Measurements from ENCODE around the gene TBX1. TPM values are rescaled to one million over a fixed set of nuclear protein-coding genes. Genes with fewer than 3 reads are reported as not detected.

The TBX1 gene
- total RNA-seq, 1 experiment from 2014 or later, result 0.74 TPM

DNA sequence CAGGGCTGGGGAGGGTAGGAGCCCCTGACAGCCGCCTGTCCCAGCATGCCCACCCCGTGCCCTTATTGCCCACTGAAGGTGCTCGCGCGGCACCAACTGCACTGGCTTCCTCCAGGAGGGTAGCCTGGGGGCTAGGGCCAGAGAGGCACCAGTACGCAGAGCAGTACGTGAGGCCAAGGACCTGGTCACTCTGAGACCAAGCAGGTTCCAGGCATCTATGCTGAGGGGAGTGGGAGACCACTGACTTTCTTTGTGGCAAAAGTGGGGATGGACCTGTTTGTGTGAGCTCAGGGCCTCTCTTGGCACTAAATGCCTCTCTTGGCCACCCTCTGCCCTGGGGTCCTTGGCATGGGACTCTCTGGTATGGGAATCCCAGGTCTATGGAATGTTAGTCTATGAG, 26.4 kb upstream of the TBX1 start:
- POLR2A ChIA-PET (ENCODE audit: unreplicated experiment), result no interaction called here
- H3K27ac ChIP-seq, result no peak overlapping the region
- BruUV-seq (replicated peaks), result no TSS peak

DNA sequence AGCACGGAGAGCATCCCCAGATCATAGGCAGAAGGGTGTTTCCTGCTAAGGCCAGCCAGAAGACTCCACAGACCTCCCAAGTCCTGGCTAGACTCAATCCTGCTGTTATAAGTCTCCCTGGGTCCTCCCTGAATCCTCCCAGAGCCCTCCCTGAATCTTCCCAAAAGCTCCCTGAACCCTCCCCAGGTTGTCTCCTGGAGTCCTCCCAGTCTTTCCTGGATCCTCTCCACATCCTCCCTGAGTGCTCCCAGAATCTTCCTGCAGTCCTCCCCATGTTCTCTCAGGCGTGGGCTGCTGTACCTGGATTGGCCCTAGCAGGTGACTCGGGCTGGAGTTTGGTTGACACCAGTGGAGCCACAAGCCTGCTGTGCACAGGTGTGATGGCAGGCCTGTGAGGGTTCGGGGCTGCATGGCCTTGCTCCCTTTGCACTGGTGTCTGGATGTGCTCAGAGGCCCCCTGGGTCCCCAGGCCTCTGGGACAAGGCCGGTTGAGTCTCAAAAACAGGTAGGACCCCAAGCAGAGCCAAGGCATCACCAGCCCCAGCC, 25.7 kb upstream of the TBX1 start:
- TF ChIP-seq, protein P1, sequence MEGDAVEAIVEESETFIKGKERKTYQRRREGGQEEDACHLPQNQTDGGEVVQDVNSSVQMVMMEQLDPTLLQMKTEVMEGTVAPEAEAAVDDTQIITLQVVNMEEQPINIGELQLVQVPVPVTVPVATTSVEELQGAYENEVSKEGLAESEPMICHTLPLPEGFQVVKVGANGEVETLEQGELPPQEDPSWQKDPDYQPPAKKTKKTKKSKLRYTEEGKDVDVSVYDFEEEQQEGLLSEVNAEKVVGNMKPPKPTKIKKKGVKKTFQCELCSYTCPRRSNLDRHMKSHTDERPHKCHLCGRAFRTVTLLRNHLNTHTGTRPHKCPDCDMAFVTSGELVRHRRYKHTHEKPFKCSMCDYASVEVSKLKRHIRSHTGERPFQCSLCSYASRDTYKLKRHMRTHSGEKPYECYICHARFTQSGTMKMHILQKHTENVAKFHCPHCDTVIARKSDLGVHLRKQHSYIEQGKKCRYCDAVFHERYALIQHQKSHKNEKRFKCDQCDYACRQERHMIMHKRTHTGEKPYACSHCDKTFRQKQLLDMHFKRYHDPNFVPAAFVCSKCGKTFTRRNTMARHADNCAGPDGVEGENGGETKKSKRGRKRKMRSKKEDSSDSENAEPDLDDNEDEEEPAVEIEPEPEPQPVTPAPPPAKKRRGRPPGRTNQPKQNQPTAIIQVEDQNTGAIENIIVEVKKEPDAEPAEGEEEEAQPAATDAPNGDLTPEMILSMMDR (conservative IDR thresholded peaks at IDR 0.05), result no peak
- no peak for TF ChIP-seq EZH2 (IDR thresholded peaks at IDR 0.05; ENCODE audit: low read depth)
- no TSS peak for BruUV-seq (replicated peaks)
- intact Hi-C loops (cut with micrococcal nuclease; ENCODE audit: unreplicated experiment), result no loop called here
- ChIA-PET POLR2A (ENCODE audit: unreplicated experiment) (no interaction called here), CTCF (no interaction called here)
- Histone ChIP-seq H2AFZ (no peak overlapping the region), H3F3A (ENCODE audit: insufficient read depth, low read depth) (no peaks in the 10 kb centered on the region), H4K20me1 (ENCODE audit: insufficient read depth) (no peaks in the 10 kb centered on the region), H3K4me1 (replicated peaks; ENCODE audit: insufficient read depth) (peaks cover 6% of the 10 kb centered on the region), H3K27me3 (ENCODE audit: insufficient read depth, low read depth) (no peaks in the 10 kb centered on the region), H3K79me2 (ENCODE audit: low read depth) (no peaks in the 10 kb centered on the region), H3K4me3 (no peak overlapping the region), H3K9me3 (ENCODE audit: insufficient read depth, low read depth) (no peaks in the 10 kb centered on the region), H3K4me2 (no peak overlapping the region), H3K9me2 (ENCODE audit: insufficient read depth) (no peaks in the 10 kb centered on the region), H3K27ac (no peak overlapping the region), H3K36me3 (ENCODE audit: low read depth) (no peaks in the 10 kb centered on the region)
- no peak for DNase-seq

More for the DNA sequence above, 26.4 kb upstream of the TBX1 start:
- Histone ChIP-seq H3K9me3 (ENCODE audit: insufficient read depth, low read depth) (no peaks in the 10 kb centered on the region), H4K20me1 (ENCODE audit: insufficient read depth) (no peaks in the 10 kb centered on the region), H3K36me3 (ENCODE audit: low read depth) (no peaks in the 10 kb centered on the region), H3K4me2 (no peak overlapping the region), H3K27me3 (ENCODE audit: insufficient read depth, low read depth) (no peaks in the 10 kb centered on the region), H3K4me1 (replicated peaks; ENCODE audit: insufficient read depth) (peaks cover 6% of the 10 kb centered on the region), H3K4me3 (no peak overlapping the region), H3K9me2 (ENCODE audit: insufficient read depth) (no peaks in the 10 kb centered on the region), H2AFZ (no peak overlapping the region), H3K79me2 (ENCODE audit: low read depth) (no peaks in the 10 kb centered on the region), H3F3A (ENCODE audit: insufficient read depth, low read depth) (no peaks in the 10 kb centered on the region)
- DNase-seq, result no peak
- CTCF ChIA-PET, result no interaction called here
- intact Hi-C loops (cut with micrococcal nuclease; ENCODE audit: unreplicated experiment), result no loop called here
- no peak for TF ChIP-seq EZH2 (IDR thresholded peaks at IDR 0.05; ENCODE audit: low read depth)
- TF ChIP-seq, protein P1 (conservative IDR thresholded peaks at IDR 0.05), result no peak

DNA sequence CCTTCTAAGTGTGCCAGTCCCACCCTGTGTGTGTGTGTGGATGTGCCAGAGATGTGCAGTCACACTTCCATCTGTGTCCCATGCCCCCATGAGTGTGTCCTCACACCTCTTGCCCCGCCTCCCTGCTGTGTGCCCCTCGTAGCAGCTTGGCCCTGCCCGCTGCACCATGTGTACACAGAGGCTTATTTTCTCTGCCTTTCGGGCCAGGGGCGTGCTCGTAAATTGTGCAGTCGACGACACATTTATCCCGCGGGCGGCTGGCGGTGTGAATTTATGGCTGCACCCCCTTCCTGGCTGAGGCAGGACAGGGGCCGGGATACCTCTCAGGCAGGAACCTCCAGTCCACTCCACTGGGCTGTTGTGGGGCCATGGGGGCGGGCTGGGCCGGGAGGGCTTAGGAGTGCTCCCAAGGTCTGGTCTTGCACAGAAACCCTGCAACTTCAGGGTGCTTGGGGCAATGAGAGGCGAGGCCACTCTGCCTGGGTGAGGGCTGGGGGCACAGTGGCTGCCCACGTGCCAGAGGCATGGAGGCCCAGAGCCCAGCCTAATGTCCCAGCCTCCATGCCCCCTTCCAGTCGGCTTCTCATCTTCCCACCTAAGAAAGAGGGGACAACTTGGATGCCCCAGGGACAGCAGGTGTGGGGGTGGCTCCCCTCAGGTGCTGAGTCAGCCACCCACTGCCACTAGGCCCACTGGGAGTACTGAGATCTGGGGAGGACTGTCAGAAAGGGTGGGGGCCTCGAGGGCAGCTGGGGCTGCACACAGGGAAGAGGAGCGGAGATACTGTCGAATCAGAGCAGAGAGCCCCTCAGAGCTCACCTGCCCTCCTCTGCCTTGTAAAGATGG, 24.7 kb upstream of the TBX1 start:
- no peaks in the 10 kb centered on the region for H3K27me3 ChIP-seq (ENCODE audit: insufficient read depth, low read depth)
- CTCF ChIA-PET, result no interaction called here
- no peaks in the 10 kb centered on the region for H3K79me2 ChIP-seq (ENCODE audit: low read depth)
- intact Hi-C loops (cut with micrococcal nuclease; ENCODE audit: unreplicated experiment), result no loop called here
- TF ChIP-seq EZH2 (IDR thresholded peaks at IDR 0.05; ENCODE audit: low read depth), result no peak
- TF ChIP-seq, protein P1 (conservative IDR thresholded peaks at IDR 0.05), result no peak
- POLR2A ChIA-PET (ENCODE audit: unreplicated experiment), result no interaction called here
- no peaks in the 10 kb centered on the region for H3K9me3 ChIP-seq (ENCODE audit: insufficient read depth, low read depth)
- no peak overlapping the region for H3K4me2 ChIP-seq
- no peaks in the 10 kb centered on the region for H4K20me1 ChIP-seq (ENCODE audit: insufficient read depth)
- DNase-seq, result no peak
- H3F3A ChIP-seq (ENCODE audit: insufficient read depth, low read depth), result no peaks in the 10 kb centered on the region
- no peak overlapping the region for H2AFZ ChIP-seq
- no peaks in the 10 kb centered on the region for H3K4me1 ChIP-seq (replicated peaks; ENCODE audit: insufficient read depth)
- no peak overlapping the region for H3K4me3 ChIP-seq
- H3K36me3 ChIP-seq (ENCODE audit: low read depth), result no peaks in the 10 kb centered on the region
- H3K27ac ChIP-seq, result no peak overlapping the region
- H3K9me2 ChIP-seq (ENCODE audit: insufficient read depth), result no peaks in the 10 kb centered on the region
- no TSS peak for BruUV-seq (replicated peaks)
